HG03378 (cell line): ENCODE data around the gene C1orf115.
A peak's percentile ranks its signal among the peaks of the same experiment; 100 is the strongest.
"Not testable (repeated sequence)": the region's sequence is repeated elsewhere in the genome, so short reads cannot be mapped to it uniquely, and the experiment has no call there.

ENCODE experiments used
- ATAC-seq: cut with Tn5 transposase; IDR thresholded peaks from one replicate; pipeline ENCODE4 v1.9.1; 2021; ENCODE audit warnings: mild to moderate bottlenecking, moderate library complexity; ENCODE audit not compliant: unreplicated experiment

C1orf115 gene

GRCh38 chr1:220692436-220693228 is 2.5 kb downstream of the C1orf115 start:
- no peak for ATAC-seq

GRCh38 chr1:220694866-220695382 is 4.8 kb downstream of the C1orf115 start:
- no peak for ATAC-seq

DNA sequence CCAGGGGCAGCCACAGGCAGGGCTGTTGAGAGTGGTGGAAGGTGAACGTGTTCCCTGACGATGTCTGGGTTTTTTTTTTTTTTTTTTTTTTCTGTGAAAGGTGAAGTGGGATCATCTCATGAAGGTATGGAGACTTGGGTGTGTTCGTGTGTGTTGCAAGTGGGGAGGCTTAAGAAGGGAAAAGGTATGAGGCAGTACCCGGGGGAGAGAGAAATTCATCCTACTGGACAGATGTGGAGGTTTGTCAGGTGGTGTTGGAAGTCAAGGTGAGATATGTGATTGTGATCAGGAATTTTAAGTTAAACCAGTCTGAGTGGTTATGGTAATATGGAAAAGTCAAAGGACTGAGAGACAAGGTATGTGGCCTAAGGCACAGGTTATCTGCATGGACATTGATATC is 5.3 kb downstream of the C1orf115 start:
- no peak for ATAC-seq

DNA sequence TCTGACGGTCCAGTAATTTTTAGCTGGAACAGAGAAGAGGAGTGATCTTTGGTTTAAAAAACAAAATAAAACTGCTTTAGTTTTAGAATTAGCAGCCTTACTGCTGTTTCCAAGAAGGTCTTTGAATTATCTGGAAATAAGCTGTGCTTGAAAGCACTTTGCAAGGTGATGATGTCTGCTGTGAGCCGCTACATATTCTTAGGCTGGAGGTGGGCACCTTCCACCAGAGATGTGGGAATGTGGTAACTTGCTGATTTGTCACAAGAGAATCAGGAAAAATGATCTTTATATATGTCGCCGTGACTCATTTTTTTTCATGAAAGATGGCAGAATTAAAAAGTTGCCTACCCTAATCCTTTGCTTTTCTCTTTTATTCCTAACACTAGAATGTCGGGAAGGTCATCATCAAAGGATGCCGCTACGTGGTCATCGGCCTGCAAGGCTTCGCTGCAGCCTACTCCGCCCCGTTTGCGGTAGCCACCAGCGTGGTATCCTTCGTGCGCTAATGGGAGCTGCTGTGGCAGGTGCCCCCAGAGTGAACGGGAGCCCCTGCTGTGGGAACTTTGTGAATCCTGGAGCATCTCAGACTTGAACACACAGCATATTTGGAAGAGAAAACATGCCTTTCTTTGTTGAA is 6.2 kb downstream of the C1orf115 start:
- ATAC-seq = no peak

- no peak for ATAC-seq
Measured at GRCh38 chr1:220696863-220697231, 6.7 kb downstream of the C1orf115 start.

DNA sequence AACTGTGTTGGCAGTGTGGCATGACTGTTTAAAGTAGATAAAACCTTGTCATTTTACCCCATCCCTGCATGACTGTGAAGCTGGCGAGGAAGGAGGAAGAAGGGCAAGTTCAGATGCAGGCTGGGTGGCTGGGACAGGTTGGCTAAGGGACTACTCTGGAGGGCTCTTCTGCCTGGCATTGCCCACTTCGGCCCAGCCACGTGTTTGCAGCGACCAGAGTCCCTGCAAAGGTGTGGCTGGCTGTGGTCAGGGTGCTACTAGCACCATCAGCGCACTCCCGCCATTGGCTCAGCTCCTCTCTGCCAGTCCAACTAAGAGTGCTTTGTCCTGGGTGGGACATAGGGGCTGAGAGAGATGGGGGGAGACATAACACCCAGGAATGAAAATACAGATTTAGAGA is 7.2 kb downstream of the C1orf115 start:
- no peak for ATAC-seq

DNA sequence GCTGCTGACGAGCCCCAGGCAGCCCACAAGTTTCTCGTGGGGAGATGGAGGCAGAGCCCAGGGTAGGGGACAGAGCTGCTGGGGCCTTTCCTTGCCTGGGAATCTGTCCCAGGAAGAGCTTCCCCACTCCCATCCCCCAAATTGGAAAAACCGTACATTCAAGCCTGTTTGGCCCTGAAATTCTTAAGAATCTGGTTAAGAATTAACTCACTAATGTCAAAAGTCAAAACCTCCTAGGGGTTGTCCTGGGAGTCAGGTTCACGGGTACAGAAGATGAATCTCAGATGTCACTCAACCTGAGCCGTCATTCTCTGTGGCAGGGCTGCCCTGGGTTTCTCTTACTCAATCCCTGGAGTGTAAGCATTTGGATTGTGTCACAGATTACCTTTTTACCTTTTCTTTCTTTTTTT is 8.4 kb downstream of the C1orf115 start:
- ATAC-seq = no peak

GRCh38 chr1:220699044-220699443 is 8.9 kb downstream of the C1orf115 start:
- ATAC-seq = no peak

DNA sequence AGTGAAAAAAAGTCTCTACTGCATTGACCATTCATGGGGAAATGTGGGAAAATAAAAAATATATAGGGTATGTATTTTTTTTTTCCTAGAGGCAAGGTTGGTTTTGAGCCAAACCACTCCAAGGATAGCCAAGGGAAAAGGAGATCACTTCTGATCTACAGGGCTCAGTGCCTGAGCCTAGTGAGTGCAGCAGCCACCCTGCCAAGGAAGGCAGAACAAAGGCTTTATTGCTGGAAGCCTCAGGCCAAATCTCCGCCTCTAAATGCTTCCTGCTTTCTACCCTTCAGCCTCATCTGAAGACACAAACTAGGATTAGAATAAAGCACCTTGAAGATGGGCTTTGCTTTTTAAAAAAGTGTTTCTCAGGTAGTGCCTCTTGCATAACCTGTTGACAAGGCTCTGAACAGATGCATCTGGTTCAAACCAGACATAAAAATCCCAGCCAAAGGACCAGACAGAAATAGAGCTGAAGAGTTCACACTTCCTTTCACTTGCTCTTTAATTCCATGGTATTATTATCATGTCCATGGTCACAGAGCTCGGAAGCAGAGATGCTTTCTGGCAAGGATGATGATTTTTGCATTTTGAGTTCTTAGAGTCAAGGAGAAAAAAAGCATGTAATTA is 10.5 kb downstream of the C1orf115 start:
- ATAC-seq = no peak

GRCh38 chr1:220701974-220702373 is 11.8 kb downstream of the C1orf115 start:
- peak; percentile 49 for ATAC-seq

GRCh38 chr1:220702733-220703270 is 12.6 kb downstream of the C1orf115 start:
- ATAC-seq = no peak

GRCh38 chr1:220703305-220703704 is 13.1 kb downstream of the C1orf115 start:
- ATAC-seq = no peak

- no peak for ATAC-seq
Measured at GRCh38 chr1:220705782-220706181, 15.6 kb downstream of the C1orf115 start.

- no peak for ATAC-seq
Measured at GRCh38 chr1:220706480-220706879, 16.3 kb downstream of the C1orf115 start.

- ATAC-seq = no peak
Measured at GRCh38 chr1:220707160-220707559, 17.0 kb downstream of the C1orf115 start.

DNA sequence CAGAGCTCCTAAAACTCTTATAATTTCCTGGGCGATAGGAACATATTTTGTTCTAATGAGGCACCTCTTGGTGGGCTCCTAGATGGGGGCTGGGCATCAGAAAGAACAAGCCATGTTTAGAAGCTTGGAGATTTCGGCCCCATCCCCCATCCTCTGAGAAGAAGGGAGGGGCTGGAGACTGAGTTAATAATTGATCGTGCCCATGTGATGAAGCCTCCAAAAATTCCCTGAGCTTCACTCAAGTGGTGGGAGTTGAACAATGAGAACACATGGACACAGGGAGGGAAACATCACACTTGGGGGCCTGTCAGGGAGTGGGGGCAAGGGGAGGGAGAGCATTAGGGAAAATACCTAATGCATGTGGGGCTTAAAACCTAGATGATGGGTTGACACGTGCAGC is 18.1 kb downstream of the C1orf115 start:
- no peak for ATAC-seq

DNA sequence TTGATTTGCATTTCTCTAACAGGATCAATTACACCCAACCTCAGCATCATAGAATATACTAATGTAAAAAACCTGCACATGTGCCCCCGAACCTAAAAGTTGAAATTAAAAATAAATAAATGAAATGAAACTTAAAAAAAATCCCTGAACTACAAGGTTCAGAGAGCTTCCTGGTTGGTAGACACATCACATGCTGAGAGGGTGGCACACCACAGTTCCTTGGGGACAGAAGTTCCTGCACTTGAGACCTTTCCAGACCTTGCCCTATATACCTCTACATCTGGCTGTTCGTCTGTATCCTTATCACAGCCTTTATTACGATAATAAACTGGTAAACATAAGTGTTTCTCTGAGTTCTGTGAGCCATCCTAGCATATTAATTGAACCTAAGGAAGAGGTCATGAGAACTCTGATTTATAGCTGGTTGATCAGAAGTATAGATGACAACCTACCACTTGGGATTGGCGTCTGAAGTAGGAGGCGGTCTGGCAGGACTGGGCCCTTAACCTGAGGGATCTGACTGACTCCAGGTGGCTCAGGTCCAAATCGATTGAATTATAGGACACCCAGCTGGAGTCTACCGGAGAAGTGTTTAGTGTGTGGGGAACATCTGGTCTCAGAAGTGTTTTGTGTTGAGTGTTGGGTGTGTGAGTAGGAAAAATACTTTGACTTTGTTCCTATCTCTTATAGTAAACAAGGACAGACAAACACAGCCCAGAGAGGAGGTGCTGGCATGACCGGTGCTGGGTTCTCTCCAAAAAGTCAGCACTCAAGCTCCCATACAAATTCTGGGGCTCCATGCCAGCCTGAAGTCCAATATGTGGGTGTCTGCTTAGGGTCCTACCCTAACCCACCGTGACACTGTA is 19.0 kb downstream of the C1orf115 start:
- no peak for ATAC-seq

DNA sequence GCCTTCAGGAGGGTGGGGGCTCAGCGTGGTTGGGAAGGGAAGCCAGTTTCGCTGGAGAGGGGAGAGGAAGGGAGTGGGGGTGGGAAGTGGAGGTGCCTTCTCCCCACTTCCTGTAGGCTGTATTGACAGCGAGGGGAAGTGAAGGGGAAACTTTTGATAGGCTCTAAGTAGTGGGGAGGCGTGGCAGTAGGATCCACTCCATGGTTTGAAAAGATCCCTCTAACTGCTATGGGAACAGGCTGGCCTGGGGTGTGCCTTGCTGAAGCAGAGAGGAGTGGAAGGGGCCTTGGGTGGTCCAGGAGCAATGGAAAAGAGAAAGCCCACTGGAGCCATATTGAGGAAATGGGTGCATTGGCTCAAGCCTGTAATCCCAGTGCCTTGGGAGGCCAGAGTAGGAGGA is 20.2 kb downstream of the C1orf115 start:
- ATAC-seq = no peak

DNA sequence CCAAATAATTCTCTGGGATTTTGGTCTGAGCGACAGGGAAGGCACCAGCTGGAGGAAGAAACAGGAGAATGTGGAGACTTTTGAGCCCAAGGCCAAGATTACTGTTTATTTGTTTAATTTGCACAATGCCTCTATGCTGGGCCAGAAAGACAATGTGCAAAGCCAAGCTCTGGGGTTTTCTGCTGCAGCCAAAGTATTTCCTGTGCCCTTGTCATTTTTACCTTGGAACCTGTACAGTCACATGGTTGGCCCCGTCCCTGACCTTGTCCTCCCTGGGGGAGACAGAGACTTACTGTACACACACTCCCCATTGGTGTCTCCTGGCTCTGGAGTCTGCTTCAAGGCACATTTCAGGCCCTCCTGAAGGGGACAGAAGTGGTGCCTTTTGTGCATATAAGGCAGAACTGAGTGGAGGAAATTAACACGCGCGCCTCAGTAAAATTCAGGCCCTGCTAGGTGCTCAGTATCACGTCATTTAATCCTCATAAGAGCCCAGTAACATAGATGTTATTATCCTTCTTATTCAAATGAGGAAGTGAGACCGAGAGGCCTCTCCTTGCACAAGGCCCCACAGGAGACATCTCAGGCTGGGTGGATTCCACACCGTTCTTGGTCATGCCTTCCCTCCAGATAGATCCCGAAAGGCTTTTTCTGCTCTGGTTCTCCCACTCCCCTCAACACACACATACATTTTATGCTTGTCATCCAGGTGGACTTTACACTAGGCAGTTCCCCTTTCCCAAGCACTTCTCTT is 21.1 kb downstream of the C1orf115 start:
- ATAC-seq = peak; percentile 85

- ATAC-seq = not testable (repeated sequence)
Measured at GRCh38 chr1:220715986-220716385, 25.8 kb downstream of the C1orf115 start.
